Neural cell (in vitro differentiated cells): ENCODE results near the gene PVALEF.

Experiments used
- CTCF ChIP-seq: fragments of 450-650 bp; IDR thresholded peaks from 2 replicates; pipeline ENCODE4 v1.5.1; 2014; ENCODE audit warnings: antibody characterized with exemption, mild to moderate bottlenecking, moderate library complexity; ENCODE audit not compliant: poor library complexity, severe bottlenecking
- REST ChIP-seq: IDR thresholded peaks from 2 replicates; pipeline ENCODE4 v1.6.1; 2012; ENCODE audit warnings: borderline replicate concordance

- TF ChIP-seq CTCF (no peak), REST (no peak)
Observed at GRCh38 chr17:81210466-81210865, 45.2 kb downstream of the PVALEF start.
